DOHH2 (cell line): ENCODE measurements around the gene DSP.

Experiments used
- H3F3A ChIP-seq: fragments of 200-600 bp; sonication (generic), shearing (Covaris generic); 2 replicates; pipeline ENCODE4 v1.6.0; 2016; ENCODE audit warnings: antibody characterized with exemption, mild to moderate bottlenecking; ENCODE audit not compliant: control insufficient read depth, insufficient read depth
- H3K27ac ChIP-seq: fragments of 200-600 bp; sonication (generic); 2 replicates; pipeline ENCODE4 v1.5.1; 2014; ENCODE audit warnings: low read depth, mild to moderate bottlenecking, low read length, moderate library complexity
- H3K27me3 ChIP-seq: fragments of 200-600 bp; sonication (generic); 2 replicates; pipeline ENCODE4 v1.6.1; 2014; ENCODE audit warnings: mild to moderate bottlenecking, low read length, mixed read lengths; ENCODE audit not compliant: control insufficient read depth
- H3K36me3 ChIP-seq: fragments of 200-600 bp; sonication (generic); 2 replicates; pipeline ENCODE4 v1.6.1; 2014; ENCODE audit warnings: mild to moderate bottlenecking, low read length, moderate library complexity, mixed read lengths; ENCODE audit not compliant: control insufficient read depth
- H3K4me1 ChIP-seq: fragments of 200-600 bp; sonication (generic); 2 replicates; pipeline ENCODE4 v1.6.1; 2014; ENCODE audit warnings: mild to moderate bottlenecking, low read length, mixed read lengths; ENCODE audit not compliant: control insufficient read depth
- H3K4me2 ChIP-seq: fragments of 200-600 bp; sonication (generic); 2 replicates; pipeline ENCODE4 v1.6.0; 2014; ENCODE audit warnings: mild to moderate bottlenecking, low read length, moderate library complexity
- H3K4me3 ChIP-seq: fragments of 200-600 bp; sonication (generic); 2 replicates; pipeline ENCODE4 v1.5.1; 2014; ENCODE audit warnings: mild to moderate bottlenecking, low read length, mixed read lengths
- H3K79me2 ChIP-seq: fragments of 200-600 bp; sonication (generic); 2 replicates; pipeline ENCODE4 v1.6.1; 2014; ENCODE audit warnings: mild to moderate bottlenecking, low read length, mixed read lengths; ENCODE audit not compliant: control insufficient read depth
- H3K9me2 ChIP-seq: fragments of 200-600 bp; sonication (generic); replicated peaks from 2 replicates; pipeline ENCODE4 v1.6.1; 2014; ENCODE audit warnings: mild to moderate bottlenecking, low read length, mixed read lengths; ENCODE audit not compliant: control insufficient read depth
- H3K9me3 ChIP-seq: fragments of 200-600 bp; sonication (generic); 2 replicates; pipeline ENCODE4 v1.6.1; 2014; ENCODE audit warnings: antibody characterized with exemption, low read length, mixed read lengths; ENCODE audit not compliant: control insufficient read depth, insufficient read depth
- H4K20me1 ChIP-seq: fragments of 200-600 bp; sonication (generic); 2 replicates; pipeline ENCODE4 v1.6.0; 2014; ENCODE audit warnings: low read depth, mild to moderate bottlenecking, antibody characterized with exemption, low read length, moderate library complexity; ENCODE audit not compliant: control insufficient read depth, insufficient read depth
- EZH2phosphoT487 ChIP-seq: fragments of 200-600 bp; sonication (generic); IDR thresholded peaks from 2 replicates; pipeline ENCODE4 v1.6.1; 2017; ENCODE audit warnings: borderline replicate concordance, mild to moderate bottlenecking, antibody characterized with exemption, low read length, moderate library complexity, mixed read lengths
- TF ChIP-seq, protein P1 (sequence below): fragments of 200-600 bp; sonication (generic); IDR thresholded peaks from one replicate; pipeline ENCODE4 v1.5.1; 2014; ENCODE audit warnings: antibody characterized with exemption, mild to moderate bottlenecking, low read depth, low read length; ENCODE audit not compliant: poor library complexity, severe bottlenecking

DSP gene

DNA sequence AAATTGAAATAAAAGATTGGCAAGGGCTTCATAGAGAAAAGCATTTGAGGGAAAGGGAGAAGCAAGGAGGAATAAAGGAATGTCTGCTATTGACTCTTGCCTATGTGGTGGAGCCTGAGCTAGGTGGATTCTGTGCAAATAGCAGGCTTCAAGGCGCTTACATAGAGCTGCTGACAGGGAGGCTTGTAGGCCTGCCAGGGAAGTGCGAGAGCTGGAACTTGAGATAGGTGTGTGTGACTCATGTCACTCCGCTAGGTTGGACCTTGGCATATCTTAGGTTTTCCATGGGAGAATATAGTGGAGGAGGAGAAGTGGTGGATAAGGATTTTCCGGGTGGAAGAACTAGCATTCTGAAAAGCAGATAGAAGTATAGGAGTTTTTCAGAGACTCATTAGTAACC, 62.5 kb downstream of the DSP start:
- no peak overlapping the region for H3K4me3 ChIP-seq
- H3F3A ChIP-seq = no peaks in the 10 kb centered on the region; the same call in 1 of the 2 replicates
- peaks cover 99% of the 10 kb centered on the region for H3K36me3 ChIP-seq
- H3K4me2 ChIP-seq = no peak overlapping the region
- H3K27ac ChIP-seq = no peak overlapping the region
- no peak for TF ChIP-seq EZH2phosphoT487
- no peaks in the 10 kb centered on the region for H3K79me2 ChIP-seq
- H3K27me3 ChIP-seq = no peaks in the 10 kb centered on the region
- no peaks in the 10 kb centered on the region for H4K20me1 ChIP-seq
- no peaks in the 10 kb centered on the region for H3K9me3 ChIP-seq
- no peaks in the 10 kb centered on the region for H3K4me1 ChIP-seq
- no peaks in the 10 kb centered on the region for H3K9me2 ChIP-seq

DNA sequence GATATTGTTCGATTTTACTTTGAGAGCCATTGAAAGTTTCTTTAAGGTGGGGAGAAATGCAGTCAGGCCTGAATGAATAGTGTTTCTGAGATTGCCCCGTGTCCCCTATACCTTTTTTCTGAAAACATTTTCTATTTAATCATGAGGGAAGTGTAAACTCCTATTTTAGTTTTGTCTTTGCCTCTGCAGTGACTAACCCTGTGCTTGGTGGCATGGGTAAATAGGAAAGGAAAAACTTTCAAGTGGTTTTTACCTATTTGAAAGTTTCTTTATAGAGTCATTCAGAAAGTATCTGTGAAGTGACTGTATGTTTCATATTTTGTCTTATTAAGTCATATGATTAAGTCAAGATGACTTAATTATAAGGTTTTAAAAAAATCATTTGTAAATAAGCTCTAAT, 63.0 kb downstream of the DSP start:
- no peaks in the 10 kb centered on the region for H3K4me1 ChIP-seq
- no peaks in the 10 kb centered on the region; the same call in 1 of the 2 replicates for H3F3A ChIP-seq
- H3K27me3 ChIP-seq = no peaks in the 10 kb centered on the region
- H3K4me3 ChIP-seq = no peak overlapping the region
- no peaks in the 10 kb centered on the region for H3K9me2 ChIP-seq
- H4K20me1 ChIP-seq = no peaks in the 10 kb centered on the region
- H3K4me2 ChIP-seq = no peak overlapping the region
- H3K79me2 ChIP-seq = no peaks in the 10 kb centered on the region
- no peaks in the 10 kb centered on the region for H3K9me3 ChIP-seq
- TF ChIP-seq, protein P1, sequence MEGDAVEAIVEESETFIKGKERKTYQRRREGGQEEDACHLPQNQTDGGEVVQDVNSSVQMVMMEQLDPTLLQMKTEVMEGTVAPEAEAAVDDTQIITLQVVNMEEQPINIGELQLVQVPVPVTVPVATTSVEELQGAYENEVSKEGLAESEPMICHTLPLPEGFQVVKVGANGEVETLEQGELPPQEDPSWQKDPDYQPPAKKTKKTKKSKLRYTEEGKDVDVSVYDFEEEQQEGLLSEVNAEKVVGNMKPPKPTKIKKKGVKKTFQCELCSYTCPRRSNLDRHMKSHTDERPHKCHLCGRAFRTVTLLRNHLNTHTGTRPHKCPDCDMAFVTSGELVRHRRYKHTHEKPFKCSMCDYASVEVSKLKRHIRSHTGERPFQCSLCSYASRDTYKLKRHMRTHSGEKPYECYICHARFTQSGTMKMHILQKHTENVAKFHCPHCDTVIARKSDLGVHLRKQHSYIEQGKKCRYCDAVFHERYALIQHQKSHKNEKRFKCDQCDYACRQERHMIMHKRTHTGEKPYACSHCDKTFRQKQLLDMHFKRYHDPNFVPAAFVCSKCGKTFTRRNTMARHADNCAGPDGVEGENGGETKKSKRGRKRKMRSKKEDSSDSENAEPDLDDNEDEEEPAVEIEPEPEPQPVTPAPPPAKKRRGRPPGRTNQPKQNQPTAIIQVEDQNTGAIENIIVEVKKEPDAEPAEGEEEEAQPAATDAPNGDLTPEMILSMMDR = no peak
- no peak for TF ChIP-seq EZH2phosphoT487
- H3K36me3 ChIP-seq = peaks cover 99% of the 10 kb centered on the region
- H3K27ac ChIP-seq = no peak overlapping the region

DNA sequence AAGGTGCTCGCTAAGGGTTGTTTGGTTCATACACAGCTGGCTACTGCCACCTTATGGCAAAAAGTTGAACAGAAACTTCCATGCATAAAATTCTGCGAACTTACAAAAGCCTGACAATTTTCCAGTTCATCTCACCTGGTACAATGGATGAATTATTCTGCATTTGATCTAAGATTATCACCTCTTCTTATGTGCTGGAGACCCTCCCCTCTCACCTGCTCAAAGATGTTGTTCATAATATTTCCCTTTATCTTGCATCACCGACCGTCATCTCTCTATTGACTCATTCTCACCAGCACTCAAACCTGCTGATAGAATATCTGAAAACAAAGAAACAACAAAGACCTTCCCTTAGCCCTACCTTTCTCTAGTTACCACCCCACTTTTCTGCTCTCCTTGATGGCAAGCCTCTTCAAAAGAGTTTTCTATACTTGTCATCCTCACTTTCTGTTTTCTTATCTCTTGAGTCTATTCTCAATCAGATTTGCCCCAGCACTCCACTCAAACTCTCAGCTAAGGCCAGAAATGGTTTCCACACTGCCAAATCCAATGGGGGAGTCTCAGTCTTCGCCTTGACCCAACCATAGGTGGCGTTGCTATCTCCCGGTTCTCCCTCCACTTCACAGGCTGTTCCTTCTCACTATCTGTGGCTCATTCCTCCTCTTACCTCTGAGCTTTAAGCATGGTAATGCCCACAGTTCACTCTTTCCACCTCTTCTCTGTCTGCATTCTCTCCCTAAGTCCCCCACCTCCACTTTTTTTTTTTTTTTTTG, 74.3 kb downstream of the DSP start:
- Histone ChIP-seq H3K79me2 (no peaks in the 10 kb centered on the region), H3K4me3 (no peak overlapping the region), H3K4me2 (no peak overlapping the region), H3F3A (0 out of 2 replicates have a peak, but pooled peaks cover 2% of the 10 kb centered on the region), H3K27me3 (peaks cover 9% of the 10 kb centered on the region; the same call in 1 of the 2 replicates), H3K36me3 (peaks cover 12% of the 10 kb centered on the region), H3K4me1 (no peaks in the 10 kb centered on the region), H3K9me3 (no peaks in the 10 kb centered on the region), H4K20me1 (peaks cover 2% of the 10 kb centered on the region; the same call in 1 of the 2 replicates), H3K27ac (no peak overlapping the region), H3K9me2 (no peaks in the 10 kb centered on the region)
- TF ChIP-seq, protein P1 = peak; percentile 67
- no peak for TF ChIP-seq EZH2phosphoT487
